ENCODE results near the gene ABHD8. TPM values are rescaled to one million over a fixed set of nuclear protein-coding genes. Genes with fewer than 3 reads are reported as not detected.

The ABHD8 gene
- total and polyA plus RNA-seq, 2 of the 13 experiments (the other 11 are each of a cell fraction or from before 2014, with no cell fraction given), result 6.3 to 7.2 TPM

DNA sequence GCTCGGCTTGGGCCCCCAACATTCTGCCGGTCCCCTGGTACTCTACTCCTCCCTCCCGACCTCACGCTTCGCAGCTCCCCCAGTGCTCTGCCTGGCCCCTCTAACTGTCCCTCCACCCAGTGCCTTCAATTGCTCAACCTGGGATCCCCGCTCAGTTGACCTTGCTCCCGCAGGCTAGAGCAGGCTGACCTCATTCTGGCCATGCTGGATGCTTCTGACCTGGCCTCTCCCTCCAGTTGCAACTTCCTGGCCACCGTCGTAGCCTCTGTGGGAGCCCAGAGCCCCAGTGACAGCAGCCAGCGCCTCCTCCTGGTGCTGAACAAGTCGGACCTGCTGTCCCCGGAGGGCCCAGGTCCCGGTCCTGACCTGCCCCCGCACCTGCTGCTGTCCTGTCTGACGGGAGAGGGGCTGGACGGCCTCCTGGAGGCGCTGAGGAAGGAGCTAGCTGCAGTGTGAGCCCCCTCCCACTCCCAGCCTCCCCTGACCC is 37.7 kb upstream of the ABHD8 start (continued):
- TF ChIP-seq MAZ (IDR thresholded peaks at IDR 0.05; ENCODE audit: borderline replicate concordance, low read depth, low read length) (peak; percentile 30; the same call in 1 of the 2 replicates), MAZ (CRISPR knock-in tag; IDR thresholded peaks at IDR 0.05; ENCODE audit: low read depth) (peak; percentile 88), ZNF549 (CRISPR knock-in tag; IDR thresholded peaks at IDR 0.05) (no peak), ZMYM3 (CRISPR knock-in tag; IDR thresholded peaks at IDR 0.05) (peak; percentile 78), PRMT3 (CRISPR knock-in tag; IDR thresholded peaks at IDR 0.05; ENCODE audit: borderline replicate concordance, low read depth) (no peak), ISL2 (CRISPR knock-in tag; IDR thresholded peaks at IDR 0.05) (no peak), FOXP1 (IDR thresholded peaks at IDR 0.05) (no peak), FOXP1 (CRISPR knock-in tag; IDR thresholded peaks at IDR 0.05) (no peak), ELF1 (CRISPR knock-in tag; IDR thresholded peaks at IDR 0.05) (peak; percentile 72), AGO2 (optimal IDR thresholded peaks at IDR 0.05; ENCODE audit: low read depth, low read length) (peak; percentile 81), ZNF136 (CRISPR knock-in tag; IDR thresholded peaks at IDR 0.05; ENCODE audit: low read depth) (no peak), ZNF3 (CRISPR knock-in tag; IDR thresholded peaks at IDR 0.05) (no peak), BORCS8-MEF2B (CRISPR knock-in tag; IDR thresholded peaks at IDR 0.05) (no peak), ZNF264 (CRISPR knock-in tag; IDR thresholded peaks at IDR 0.05) (no peak), GTF2F1 (IDR thresholded peaks at IDR 0.05; ENCODE audit: low read length) (no peak), ATRX (CRISPR knock-in tag; IDR thresholded peaks at IDR 0.05; ENCODE audit: borderline replicate concordance) (no peak), ZFAT (CRISPR knock-in tag; conservative IDR thresholded peaks at IDR 0.05) (no peak), ZNF703 (CRISPR knock-in tag; IDR thresholded peaks at IDR 0.05; ENCODE audit: borderline replicate concordance) (no peak), RFXAP (CRISPR knock-in tag; IDR thresholded peaks at IDR 0.05; ENCODE audit: borderline replicate concordance) (no peak; the same call in 1 of the 2 replicates), CEBPG (CRISPR knock-in tag; IDR thresholded peaks at IDR 0.05) (peak; percentile 91), ZNF782 (CRISPR knock-in tag; IDR thresholded peaks at IDR 0.05; ENCODE audit: borderline replicate concordance) (0 out of 2 replicates have a peak, but pooled peaks have one; percentile 32), ZNF766 (CRISPR knock-in tag; IDR thresholded peaks at IDR 0.05; ENCODE audit: borderline replicate concordance) (no peak)
- TF ChIP-seq, protein P1, sequence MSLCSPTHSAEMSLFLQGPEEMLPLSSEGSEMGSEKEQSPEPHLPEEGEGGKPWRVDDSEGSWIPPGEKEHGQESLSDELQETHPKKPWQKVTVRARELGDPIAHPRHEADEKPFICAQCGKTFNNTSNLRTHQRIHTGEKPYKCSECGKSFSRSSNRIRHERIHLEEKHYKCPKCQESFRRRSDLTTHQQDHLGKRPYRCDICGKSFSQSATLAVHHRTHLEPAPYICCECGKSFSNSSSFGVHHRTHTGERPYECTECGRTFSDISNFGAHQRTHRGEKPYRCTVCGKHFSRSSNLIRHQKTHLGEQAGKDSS (CRISPR knock-in tag; IDR thresholded peaks at IDR 0.05; ENCODE audit: borderline replicate concordance, low read depth), result no peak; the same call in 1 of the 2 replicates
- TF ChIP-seq, protein P2, sequence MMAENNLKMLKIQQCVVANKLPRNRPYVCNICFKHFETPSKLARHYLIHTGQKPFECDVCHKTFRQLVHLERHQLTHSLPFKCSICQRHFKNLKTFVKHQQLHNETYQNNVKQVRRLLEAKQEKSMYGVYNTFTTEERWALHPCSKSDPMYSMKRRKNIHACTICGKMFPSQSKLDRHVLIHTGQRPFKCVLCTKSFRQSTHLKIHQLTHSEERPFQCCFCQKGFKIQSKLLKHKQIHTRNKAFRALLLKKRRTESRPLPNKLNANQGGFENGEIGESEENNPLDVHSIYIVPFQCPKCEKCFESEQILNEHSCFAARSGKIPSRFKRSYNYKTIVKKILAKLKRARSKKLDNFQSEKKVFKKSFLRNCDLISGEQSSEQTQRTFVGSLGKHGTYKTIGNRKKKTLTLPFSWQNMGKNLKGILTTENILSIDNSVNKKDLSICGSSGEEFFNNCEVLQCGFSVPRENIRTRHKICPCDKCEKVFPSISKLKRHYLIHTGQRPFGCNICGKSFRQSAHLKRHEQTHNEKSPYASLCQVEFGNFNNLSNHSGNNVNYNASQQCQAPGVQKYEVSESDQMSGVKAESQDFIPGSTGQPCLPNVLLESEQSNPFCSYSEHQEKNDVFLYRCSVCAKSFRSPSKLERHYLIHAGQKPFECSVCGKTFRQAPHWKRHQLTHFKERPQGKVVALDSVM (CRISPR knock-in tag; IDR thresholded peaks at IDR 0.05), result peak; percentile 59
- TF ChIP-seq, protein P3, sequence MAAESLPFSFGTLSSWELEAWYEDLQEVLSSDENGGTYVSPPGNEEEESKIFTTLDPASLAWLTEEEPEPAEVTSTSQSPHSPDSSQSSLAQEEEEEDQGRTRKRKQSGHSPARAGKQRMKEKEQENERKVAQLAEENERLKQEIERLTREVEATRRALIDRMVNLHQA (CRISPR knock-in tag; IDR thresholded peaks at IDR 0.05), result no peak; the same call in 1 of the 2 replicates
- TF ChIP-seq, protein P4, sequence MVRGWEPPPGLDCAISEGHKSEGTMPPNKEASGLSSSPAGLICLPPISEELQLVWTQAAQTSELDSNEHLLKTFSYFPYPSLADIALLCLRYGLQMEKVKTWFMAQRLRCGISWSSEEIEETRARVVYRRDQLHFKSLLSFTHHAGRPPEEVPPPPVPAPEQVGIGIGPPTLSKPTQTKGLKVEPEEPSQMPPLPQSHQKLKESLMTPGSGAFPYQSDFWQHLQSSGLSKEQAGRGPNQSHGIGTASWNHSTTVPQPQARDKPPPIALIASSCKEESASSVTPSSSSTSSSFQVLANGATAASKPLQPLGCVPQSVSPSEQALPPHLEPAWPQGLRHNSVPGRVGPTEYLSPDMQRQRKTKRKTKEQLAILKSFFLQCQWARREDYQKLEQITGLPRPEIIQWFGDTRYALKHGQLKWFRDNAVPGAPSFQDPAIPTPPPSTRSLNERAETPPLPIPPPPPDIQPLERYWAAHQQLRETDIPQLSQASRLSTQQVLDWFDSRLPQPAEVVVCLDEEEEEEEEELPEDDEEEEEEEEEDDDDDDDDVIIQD (CRISPR knock-in tag; IDR thresholded peaks at IDR 0.05; ENCODE audit: low read depth), result no peak
- TF ChIP-seq, protein P5, sequence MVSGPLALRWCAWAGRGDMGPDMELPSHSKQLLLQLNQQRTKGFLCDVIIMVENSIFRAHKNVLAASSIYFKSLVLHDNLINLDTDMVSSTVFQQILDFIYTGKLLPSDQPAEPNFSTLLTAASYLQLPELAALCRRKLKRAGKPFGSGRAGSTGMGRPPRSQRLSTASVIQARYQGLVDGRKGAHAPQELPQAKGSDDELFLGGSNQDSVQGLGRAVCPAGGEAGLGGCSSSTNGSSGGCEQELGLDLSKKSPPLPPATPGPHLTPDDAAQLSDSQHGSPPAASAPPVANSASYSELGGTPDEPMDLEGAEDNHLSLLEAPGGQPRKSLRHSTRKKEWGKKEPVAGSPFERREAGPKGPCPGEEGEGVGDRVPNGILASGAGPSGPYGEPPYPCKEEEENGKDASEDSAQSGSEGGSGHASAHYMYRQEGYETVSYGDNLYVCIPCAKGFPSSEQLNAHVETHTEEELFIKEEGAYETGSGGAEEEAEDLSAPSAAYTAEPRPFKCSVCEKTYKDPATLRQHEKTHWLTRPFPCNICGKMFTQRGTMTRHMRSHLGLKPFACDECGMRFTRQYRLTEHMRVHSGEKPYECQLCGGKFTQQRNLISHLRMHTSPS (CRISPR knock-in tag; IDR thresholded peaks at IDR 0.05; ENCODE audit: low read depth), result peak; percentile 73; the same call in 1 of the 2 replicates
